ENCODE data around the gene DPF1.

Gene DPF1

GRCh38 chr19:38218204-38218603, 5.8 kb downstream of the DPF1 start:
- no peak for DNase-seq

GRCh38 chr19:38216785-38217641, 7.0 kb downstream of the DPF1 start:
- DNase-seq: no peak

- no peak for DNase-seq
Observed at GRCh38 chr19:38213911-38214625, 10.0 kb downstream of the DPF1 start.

DNA sequence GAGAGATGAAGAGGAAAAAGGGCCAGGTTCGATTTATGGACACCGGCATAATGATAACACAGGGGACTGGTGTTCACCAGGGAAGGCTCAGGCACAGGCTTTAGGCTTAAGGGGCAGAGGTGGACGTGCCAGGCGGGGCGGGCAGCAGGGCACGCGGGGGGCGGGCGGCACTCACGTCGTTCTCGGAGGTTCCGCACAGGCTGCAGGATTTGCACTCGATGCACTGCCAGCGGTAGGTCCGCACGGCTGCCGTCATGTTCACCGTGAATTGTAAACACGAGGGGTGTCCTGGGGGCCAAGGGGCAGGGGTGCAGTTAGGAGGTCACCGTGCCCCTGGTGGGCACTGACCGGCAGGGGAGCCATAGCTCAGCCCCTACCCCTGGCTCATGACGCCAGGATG, 10.6 kb downstream of the DPF1 start:
- no peak for DNase-seq

DNA sequence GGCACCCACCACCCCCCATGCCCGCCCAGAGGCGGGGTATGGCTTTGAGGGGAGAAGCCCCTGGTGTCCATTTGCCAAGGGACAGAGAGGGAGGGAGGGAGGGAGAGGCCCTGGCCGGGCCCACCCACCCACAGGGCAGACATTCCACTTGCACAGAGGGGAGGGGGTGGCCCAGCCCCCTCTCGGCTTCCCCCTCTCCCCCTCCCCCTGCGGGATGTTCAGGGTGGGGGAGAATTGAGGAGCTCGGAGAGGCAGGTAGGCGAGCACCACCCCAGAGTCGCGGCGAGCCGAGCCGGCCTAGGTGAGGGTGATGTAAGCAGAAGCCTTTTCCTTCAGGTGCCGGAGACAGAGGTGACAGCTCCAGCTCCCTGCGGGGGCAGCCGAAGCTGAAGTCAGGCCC, 12.3 kb downstream of the DPF1 start:
- DNase-seq: no peak

- no peak for DNase-seq
Observed at GRCh38 chr19:38211151-38211591, 12.9 kb downstream of the DPF1 start.

DNA sequence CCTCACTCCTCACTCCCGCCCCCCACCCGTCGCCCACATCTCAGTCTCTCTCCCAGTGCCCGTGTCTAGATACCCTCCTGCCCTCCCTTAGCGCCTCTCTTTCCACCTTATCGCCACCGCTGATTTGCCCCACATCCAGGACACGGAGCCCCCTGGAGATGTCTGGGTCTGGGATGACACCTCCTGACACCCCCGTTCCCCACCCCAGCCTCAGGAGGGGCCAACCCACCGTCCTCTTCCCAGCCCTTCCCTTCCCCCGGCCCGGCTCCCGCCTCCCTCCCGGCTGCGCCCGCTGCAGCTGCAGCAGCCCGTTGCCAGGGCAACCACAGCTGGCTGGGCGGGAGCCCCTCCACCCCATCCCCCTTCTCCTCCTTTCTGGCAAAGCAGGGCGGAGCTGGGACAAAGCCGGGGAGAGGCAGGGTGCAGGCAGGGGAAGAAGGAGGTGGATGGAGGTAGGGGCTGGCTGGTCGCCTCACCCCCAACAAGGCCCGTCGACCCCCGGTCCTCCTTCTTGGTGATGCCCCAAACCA, 13.5 kb downstream of the DPF1 start:
- DNase-seq: no peak

DNA sequence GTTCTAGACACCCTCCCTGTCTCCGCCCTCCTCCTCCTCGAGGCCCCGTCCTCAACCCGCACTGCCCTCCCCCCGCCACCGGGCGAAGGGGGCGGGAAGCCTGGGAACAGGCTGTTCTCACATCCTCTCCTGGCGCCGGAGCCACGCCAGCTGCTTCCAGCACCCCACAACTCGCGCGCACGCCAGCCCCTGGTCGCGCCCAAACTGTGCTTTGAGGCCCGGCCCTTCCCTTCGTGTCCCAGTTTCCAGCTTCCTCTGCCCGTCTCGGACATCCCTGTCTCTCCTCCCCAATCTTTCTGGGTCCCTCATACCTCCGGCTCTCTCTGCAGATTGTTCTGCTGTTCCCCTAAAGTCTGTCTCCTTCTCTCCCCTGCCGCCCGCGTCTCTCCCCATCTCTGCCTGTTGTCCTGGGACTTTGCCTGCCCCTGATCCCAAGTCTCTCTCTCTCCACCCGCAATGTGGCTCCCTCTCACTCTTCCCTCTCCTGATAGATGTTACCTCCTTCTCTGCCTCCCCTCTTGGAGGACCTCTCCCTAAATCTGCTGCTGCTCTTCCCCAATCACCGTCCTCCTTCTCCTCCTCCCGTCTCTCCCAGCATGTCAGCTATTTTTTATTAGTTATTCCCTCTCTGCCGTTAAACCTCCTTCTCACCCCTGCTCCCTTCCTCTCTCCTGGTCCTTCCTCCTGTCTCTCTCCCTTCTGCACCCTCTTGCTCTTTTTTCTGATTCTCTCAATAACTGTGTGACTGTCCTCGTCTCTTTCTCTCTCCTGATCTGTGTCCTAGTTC, 14.2 kb downstream of the DPF1 start:
- DNase-seq: no peak

DNA sequence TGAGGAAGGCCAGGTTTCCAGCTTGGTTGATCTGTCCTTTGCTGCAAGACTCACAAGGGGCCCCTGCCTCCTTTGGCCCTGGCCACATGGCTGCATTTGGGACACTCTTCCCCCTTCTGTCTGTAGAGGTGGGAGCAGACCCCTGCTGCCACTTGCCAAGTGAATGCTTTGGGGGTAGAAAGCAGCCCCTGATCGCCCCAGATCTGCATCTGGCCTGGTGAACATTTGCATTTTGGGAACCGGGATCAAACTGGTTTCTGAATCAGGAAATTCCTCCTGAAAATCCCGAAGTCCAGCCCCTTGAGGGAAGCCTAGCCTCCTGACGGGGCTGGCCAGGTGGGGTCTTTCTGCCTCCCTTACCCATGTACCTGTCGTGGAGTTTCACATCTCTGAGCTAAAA, 14.9 kb downstream of the DPF1 start:
- no peak for DNase-seq

- no peak for DNase-seq
Observed at GRCh38 chr19:38208571-38208970, 15.5 kb downstream of the DPF1 start.

DNA sequence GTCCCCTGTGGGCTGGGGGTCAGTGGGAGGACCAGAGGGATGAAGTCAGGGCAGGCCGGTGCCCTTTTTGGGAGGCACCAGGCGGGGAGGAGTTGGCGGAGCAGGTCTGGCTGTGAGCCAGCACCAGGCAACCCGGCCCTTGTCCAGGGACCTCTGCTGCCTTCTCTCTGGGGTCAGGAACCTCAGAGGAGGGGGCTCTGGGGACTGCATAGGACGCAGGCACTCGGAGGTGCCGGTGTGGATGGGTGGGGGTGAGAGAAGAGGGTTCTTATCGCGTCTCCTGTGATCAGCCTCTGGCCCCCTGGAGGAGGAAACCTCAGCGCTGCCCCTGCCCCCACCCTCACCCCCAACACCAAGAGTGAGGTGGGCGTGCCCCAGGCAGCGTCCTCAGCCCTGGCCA, 16.5 kb downstream of the DPF1 start:
- DNase-seq: no peak

- DNase-seq: no peak
Observed at GRCh38 chr19:38206928-38207327, 17.1 kb downstream of the DPF1 start.

DNA sequence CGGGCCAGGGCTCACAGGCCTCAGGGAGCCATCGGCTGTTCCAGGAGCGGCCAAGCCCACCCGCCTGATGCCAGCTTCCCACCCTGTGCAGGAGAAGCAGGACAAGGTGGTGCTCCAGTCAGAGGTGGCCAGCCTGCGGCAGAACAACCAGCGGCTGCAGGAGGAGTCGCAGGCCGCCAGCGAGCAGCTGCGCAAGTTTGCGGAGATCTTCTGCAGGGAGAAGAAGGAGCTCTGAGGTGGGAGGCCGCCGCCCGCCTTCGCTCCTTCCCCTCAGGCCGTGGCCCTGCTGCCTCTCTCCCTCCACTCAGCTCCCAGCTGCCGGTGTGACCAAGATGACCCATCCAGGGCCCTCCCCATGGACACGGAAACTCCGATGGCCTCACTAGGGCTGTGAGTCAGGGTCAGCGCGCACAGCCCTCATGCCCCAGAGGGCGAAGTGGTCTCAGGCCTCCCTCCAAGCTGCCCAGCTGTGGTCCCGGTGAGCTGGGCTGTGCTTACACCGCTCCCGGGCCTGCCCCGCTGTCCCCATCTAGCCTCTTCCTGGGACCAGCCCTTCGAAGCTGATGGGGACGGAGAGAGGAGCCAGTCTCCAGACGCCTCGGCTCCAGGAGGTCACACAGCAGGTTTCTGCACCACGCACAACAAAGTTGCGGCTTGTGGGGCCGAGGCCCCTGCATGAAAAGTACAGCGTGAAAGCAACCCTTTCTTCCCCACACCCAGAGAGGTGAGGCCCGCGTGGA, 17.8 kb downstream of the DPF1 start:
- no peak for DNase-seq

- no peak for DNase-seq
Observed at GRCh38 chr19:38204728-38205127, 19.3 kb downstream of the DPF1 start.

- DNase-seq: no peak
Observed at GRCh38 chr19:38204096-38204495, 19.9 kb downstream of the DPF1 start.

DNA sequence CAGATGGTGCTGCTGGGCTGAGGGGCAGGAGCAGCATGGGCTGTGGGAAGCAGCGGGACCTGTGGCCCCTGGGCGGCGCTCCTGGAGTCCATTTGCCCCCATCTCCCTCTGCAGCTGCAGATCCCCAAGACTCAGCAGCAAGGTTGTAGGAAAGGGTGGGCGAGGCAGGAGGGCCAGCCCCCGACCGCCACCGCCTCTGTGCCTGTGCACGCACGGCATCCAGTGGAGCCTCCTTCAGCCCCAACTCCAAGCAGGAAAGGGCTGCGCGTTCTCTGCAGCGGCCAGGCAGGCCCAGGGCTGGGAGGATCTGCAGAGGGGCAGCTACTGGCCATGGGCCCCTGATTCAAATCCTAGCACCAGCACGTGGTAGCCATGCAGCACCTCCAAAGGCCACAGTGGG, 20.8 kb downstream of the DPF1 start:
- no peak for DNase-seq

DNA sequence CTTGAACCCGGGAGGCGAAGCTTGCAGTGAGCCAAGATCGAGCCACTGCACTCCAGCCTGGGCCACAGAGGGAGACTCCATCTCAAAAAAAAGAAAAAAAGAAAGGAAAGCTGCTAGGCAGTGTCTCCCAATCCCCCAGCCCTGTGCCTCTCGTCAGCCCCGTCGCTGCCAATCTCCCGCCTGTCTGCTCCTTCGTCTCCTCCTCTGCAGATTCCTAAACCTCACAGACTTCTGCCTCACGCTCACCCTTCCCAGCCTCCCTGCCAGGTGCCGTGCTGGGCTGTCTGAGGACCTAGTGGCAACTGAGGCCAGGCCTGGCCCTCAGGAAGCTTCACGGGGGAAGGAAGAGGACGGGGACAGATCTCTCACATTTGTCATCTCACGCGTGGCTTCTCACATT, 21.5 kb downstream of the DPF1 start:
- DNase-seq: no peak

GRCh38 chr19:38201731-38202130, 22.3 kb downstream of the DPF1 start:
- DNase-seq: no peak

DNA sequence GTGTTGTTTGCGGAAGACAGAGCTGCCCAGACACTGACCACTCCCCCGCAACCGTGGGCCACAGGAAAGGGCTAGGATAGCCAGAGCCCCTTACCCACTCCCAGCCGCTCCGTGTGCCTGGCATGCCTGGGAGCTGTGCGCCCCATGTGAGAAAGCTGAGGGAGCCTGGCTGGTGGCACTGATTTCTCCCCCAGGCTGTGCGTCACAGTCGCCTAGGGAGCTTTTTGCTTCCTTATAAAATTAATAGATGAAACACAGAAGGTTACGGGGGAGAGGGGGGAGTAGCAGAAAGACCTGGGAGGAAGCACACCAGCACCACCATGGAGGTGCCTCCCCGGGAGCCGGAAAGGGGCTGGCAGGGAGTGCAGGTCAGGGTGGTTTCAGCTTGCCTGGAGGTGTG, 24.7 kb downstream of the DPF1 start:
- DNase-seq: no peak

GRCh38 chr19:38197937-38198704, 25.9 kb downstream of the DPF1 start:
- DNase-seq: no peak

- no peak for DNase-seq
Observed at GRCh38 chr19:38196948-38197656, 26.9 kb downstream of the DPF1 start.

All from effector CD4-positive, alpha-beta T cell (primary cell).